GM12865 (cell line): Measurements from ENCODE around the gene SNRPA.

Source experiments
- DNase-seq: peaks from one replicate; pipeline ENCODE4 v3.0.0; 2010; ENCODE audit warnings: low read depth
- H3K4me3 ChIP-seq: 2 replicates; pipeline ENCODE4 v1.5.1; 2011; ENCODE audit warnings: mild to moderate bottlenecking, low read depth, low read length, control low read depth
- TF ChIP-seq, protein P1 (sequence below): IDR thresholded peaks from 2 replicates; pipeline ENCODE4 v1.5.1; 2011; ENCODE audit warnings: low read length, control low read depth, low read depth, inconsistent platforms; ENCODE audit not compliant: insufficient read depth; ENCODE audit errors: missing control alignments

SNRPA gene

DNA sequence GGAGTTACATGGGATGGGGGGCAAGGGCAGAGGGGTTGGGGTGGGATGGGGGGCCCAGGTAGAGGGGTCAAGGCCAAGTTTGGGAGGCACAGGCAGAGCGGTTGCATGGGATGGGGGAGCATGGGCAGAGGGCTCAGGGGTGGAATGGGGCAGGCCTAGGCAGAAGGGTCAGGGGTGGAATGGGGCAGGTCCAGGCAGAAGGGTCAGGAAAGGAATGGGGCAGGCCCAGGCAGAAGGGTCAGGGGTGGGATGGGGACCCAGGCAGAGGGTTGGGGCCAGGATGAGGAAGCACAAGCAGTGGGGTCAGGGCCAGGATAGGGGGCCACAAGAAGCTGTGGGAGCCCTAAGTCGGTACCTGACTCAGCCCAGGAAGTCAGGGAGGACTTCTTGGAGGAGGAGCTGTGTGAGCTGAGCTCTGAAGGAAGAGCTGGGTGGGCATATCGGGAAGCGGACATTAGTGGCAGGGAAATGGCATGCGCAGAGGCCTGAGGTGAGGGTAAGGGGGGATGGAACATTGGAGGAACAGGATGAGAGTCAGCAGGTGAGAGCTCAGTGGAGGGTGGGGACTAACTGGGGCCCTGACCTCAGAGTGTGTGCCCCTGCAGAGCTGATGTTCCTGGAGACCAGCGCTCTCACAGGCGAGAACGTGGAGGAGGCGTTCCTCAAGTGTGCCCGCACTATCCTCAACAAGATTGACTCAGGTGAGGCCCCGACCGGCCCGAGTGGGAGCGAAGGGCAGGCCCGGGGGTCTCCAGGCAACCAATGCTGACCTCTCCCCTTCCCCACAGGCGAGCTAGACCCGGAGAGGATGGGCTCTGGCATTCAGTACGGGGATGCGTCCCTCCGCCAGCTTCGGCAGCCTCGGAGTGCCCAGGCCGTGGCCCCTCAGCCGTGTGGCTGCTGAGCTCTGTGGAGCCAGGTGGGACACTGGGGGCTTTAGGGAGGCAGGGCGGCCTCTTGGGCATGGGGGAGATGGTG lies 35.3 kb downstream of the SNRPA start:
- DNase-seq = no peak
- TF ChIP-seq, protein P1, sequence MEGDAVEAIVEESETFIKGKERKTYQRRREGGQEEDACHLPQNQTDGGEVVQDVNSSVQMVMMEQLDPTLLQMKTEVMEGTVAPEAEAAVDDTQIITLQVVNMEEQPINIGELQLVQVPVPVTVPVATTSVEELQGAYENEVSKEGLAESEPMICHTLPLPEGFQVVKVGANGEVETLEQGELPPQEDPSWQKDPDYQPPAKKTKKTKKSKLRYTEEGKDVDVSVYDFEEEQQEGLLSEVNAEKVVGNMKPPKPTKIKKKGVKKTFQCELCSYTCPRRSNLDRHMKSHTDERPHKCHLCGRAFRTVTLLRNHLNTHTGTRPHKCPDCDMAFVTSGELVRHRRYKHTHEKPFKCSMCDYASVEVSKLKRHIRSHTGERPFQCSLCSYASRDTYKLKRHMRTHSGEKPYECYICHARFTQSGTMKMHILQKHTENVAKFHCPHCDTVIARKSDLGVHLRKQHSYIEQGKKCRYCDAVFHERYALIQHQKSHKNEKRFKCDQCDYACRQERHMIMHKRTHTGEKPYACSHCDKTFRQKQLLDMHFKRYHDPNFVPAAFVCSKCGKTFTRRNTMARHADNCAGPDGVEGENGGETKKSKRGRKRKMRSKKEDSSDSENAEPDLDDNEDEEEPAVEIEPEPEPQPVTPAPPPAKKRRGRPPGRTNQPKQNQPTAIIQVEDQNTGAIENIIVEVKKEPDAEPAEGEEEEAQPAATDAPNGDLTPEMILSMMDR = no peak
- H3K4me3 ChIP-seq = no peak overlapping the region

DNA sequence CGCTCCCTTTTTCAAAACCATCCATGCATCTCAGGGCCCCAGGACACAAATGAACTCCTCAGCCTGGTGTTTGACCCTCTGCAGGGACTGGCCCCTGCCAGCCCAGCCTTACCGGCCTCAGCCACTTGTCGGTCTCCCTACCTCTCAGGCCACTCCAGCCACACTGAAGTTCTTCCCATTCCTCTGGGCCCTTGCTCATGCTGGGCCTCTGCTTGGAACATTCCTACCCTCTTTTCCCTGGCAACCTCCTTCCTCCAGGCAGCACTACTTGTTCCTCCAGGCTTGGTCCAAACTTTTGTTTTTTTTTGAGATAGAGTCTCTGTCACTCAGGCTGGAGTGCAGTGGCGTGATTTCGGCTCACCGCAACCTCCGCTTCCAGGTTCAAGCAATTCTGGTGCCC lies 40.3 kb downstream of the SNRPA start:
- DNase-seq = no peak
- no peak overlapping the region for H3K4me3 ChIP-seq
- TF ChIP-seq, protein P1 = no peak

DNA sequence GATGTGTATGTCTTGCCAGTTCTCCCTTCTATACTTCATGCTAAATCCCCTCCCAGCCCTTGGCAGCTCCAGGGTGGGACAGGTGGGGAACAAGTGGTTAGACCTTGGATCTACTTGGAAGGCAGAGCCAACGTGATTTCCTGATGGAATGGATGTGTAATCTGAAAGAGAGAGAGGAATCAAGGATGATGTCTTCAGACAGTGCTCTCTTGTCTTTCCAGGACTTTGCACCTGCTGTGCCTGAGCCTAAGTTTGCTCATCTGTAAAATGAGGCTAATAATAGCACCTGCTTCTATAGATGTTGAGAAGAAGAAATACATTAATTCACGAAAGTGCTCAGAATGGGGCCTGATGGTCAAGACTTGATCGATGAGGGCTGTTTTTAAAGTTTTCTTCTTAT lies 41.0 kb downstream of the SNRPA start:
- TF ChIP-seq, protein P1 = no peak
- no peak overlapping the region for H3K4me3 ChIP-seq
- DNase-seq = no peak

DNA sequence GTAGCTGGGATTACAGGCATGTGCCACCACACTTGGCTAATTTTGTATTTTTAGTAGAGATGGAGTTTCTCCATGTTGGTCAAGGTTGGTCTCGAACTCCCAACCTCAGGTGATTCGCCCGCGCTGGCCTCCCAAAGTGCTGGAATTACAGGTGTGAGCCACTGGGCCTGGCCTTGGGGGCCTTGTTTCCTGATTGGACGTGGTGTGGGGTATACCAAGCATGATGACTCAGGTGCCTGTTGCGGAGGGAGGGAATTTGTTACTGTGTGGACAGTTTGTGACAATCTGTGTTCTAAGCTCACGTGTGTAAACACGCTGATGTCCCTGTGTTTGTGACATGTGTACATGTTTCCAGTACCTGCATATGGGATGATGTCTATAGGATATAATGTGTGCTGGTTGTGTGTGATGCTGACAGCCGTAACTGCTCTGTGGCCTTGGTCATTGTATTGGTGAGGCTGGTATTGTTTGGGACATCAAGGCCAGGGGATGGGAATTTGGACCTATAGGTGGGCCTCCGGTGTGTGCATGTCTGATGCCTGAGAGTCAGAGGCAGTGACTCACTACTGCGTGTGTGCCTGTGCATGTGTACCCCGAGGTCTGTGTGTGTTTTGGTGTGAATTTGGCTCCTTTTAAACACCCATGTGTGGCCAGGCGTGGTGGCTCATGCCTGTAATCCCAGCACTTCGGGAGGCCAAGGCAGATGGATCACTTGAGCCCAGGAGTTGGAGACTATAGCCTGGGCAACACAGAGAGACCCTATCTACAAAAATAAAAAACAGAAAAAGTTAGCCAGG lies 46.4 kb downstream of the SNRPA start:
- H3K4me3 ChIP-seq = no peak overlapping the region
- TF ChIP-seq, protein P1 = no peak
- no peak for DNase-seq

DNA sequence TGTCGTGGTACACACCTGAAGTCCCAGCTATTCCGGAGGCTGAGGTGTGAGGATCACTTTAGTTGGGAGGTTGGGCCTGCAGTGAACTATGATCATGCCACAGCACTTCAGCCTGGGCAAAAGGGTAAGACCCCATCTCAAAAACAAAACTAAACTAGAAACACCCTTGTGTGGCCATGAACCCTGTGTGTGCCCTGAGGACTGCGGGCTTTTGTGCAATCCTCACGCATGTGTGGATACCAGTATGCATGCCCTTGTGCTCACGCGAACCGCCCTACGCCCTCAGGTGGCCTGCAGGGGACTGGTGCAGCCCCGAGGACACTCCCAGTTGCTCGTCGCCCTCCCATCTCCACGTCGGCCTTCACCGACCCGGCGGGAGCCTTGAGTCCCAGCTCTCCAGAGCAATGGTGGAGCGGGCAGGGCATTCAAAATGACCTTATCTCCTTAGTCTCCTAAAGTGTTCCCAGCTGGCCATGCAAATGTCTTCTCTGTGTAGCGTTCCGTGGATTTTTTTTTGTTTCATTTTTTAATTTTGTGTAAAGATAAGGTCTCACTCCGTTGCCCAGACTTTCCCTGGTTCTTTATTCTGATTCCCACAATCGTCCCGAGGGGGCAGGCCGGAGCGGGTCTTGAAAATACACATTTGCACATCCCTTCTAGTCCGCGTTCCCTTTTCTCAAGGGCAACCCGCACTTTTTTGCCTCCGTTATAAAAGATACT lies 47.1 kb downstream of the SNRPA start:
- peak overlapping the region; percentile 67 for H3K4me3 ChIP-seq
- TF ChIP-seq, protein P1 = peak; percentile 45
- DNase-seq = peak; percentile 91

DNA sequence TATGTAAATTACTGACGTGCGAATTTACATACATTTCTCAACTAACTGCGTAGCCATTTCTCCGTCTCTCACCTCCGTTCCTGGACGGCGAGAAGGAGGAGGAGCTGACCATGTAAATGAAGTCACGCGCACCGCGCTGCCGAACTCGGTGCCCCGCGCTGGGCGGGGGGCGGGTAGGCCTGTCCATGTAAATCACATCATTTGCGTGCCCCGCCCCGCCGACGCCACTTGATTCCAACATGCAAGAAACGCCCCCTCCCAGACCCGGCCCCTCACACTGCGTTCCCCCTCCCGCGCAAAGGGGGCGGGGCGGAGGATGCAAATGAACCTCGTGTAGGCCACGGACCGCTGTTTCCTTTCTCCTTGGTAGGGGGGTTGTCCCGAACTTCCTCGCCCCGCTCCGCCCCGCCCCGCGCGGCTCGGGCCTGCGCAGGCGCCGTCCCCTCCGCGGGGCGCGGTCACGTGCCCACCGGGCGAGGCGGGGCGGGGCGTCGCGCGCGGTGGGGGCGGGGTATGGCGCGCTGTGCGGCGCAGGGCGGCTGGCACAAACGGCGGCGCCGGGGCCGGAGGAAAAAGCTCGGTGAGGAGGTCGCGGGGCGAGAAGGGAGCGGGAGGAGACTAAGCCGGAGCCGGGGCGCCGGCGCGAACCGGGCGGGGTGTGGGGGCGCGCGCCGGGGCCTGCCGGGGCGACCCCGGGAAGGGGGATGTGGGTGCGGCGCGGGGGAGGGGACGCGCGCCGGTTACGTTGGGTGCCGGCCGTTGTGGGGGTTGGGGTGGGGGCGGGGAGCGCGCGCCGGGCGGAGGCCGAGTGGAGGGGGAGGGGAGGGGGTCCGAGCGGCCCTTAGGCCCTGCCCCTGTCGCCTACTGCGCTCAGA lies 47.9 kb downstream of the SNRPA start, which contains the start of gene EGLN2:
EGLN2 (plus strand) TSS at position 509 of the 875 bp plus-strand sequence. CDS start 1,382 bp downstream, outside the sequence.
- TF ChIP-seq, protein P1 = no peak
- H3K4me3 ChIP-seq = peak within 1 kb of the TSS; percentile 89
- DNase-seq = peak; percentile 100
